GM12878 (cell line): ENCODE data around the gene DLEC1. TPM values are rescaled to one million over a fixed set of nuclear protein-coding genes. Genes with fewer than 3 reads are reported as not detected.

Source experiments
- ATAC-seq: fragments of 200-7000 bp; cut with Tn5 transposase; 3 replicates; pipeline ENCODE4 v1.9.1; 2020; ENCODE audit warnings: mild to moderate bottlenecking, moderate library complexity
- BruUV-seq: library from RNA; stranded (reverse); fragments of 400-500 nt; replicated peaks from 2 replicates; lab custom pipeline; 2021; lab: Mats Ljungman, UMichigan
- CTCF ChIA-PET: fragments of 300-600 bp; sonication (Branson Sonifier 250); formaldehyde crosslinking; extraction: SDS; loops from one replicate; lab custom pipeline; 2021; ENCODE audit warnings: inconsistent platforms; lab: Yijun Ruan, JAX
- POLR2A ChIA-PET: fragments of 350-600 bp; formaldehyde crosslinking; extraction: SDS; loops from one replicate; lab custom pipeline; 2021; ENCODE audit warnings: inconsistent platforms; lab: Charles Lee
- RAD21 ChIA-PET: fragments of 300-600 bp; sonication (Branson Sonifier 250); formaldehyde crosslinking; loops from one replicate; lab custom pipeline; 2023; ENCODE audit warnings: antibody characterized with exemption; ENCODE audit not compliant: unreplicated experiment; lab: Charles Lee
- SMC1A ChIA-PET: fragments of 300-600 bp; sonication (Branson Sonifier 250); formaldehyde crosslinking; loops from one replicate; lab custom pipeline; 2023; ENCODE audit not compliant: unreplicated experiment, uncharacterized antibody; lab: Charles Lee
- DNase-seq: peaks from one replicate; pipeline ENCODE4 v3.0.0-alpha.2; 2011; ENCODE audit warnings: low read depth, low spot score
- FAIRE-seq: peaks from 3 replicates; lab custom pipeline; 2011; peaks lifted over from hg19 to GRCh38; lab: Jason Lieb, UNC
- H2AFZ ChIP-seq: 2 replicates; pipeline ENCODE4 v1.6.0; 2011; ENCODE audit warnings: low read depth, low read length, control low read depth; ENCODE audit not compliant: control insufficient read depth
- H3K27ac ChIP-seq: 2 replicates; pipeline ENCODE4 v1.5.1; 2011; ENCODE audit warnings: control low read depth; ENCODE audit not compliant: control insufficient read depth, insufficient read depth
- H3K27me3 ChIP-seq, 2 experiments: replicated peaks in 1 of 2; 2 replicates each; pipeline versions ENCODE4 v1.6.0 to v1.6.1; 2011; ENCODE audit warnings: low read length in 1 of 2; ENCODE audit not compliant: control insufficient read depth in 2 of 2, insufficient read depth in 2 of 2
- H3K36me3 ChIP-seq, 2 experiments: 2 replicates each; pipeline ENCODE4 v1.5.1; 2011; ENCODE audit warnings: low read length in 1 of 2; ENCODE audit not compliant: control insufficient read depth in 2 of 2, insufficient read depth in 2 of 2
- H3K4me1 ChIP-seq: 2 replicates; pipeline ENCODE4 v1.6.1; 2011; ENCODE audit warnings: mild to moderate bottlenecking, low read length, moderate library complexity, mixed read lengths; ENCODE audit not compliant: control insufficient read depth, insufficient read depth
- H3K4me2 ChIP-seq: 2 replicates; pipeline ENCODE4 v1.6.0; 2011; ENCODE audit warnings: control low read depth; ENCODE audit not compliant: control insufficient read depth, insufficient read depth
- H3K4me3 ChIP-seq: fragments of 200-600 bp; sonication (generic); 2 replicates; pipeline ENCODE4 v1.5.1; 2016
- H3K79me2 ChIP-seq: 2 replicates; pipeline ENCODE4 v1.6.0; 2011; ENCODE audit warnings: low read length; ENCODE audit not compliant: control insufficient read depth, insufficient read depth
- H3K9ac ChIP-seq: 2 replicates; pipeline ENCODE4 v1.8.0; 2011; ENCODE audit warnings: low read length, control low read depth, mixed read lengths; ENCODE audit not compliant: control insufficient read depth, insufficient read depth
- H3K9me3 ChIP-seq: replicated peaks from 3 replicates; pipeline ENCODE4 v1.5.1; 2011; ENCODE audit warnings: mild to moderate bottlenecking, low read length; ENCODE audit not compliant: control insufficient read depth, insufficient read depth
- H4K20me1 ChIP-seq: 2 replicates; pipeline ENCODE4 v1.6.0; 2011; ENCODE audit not compliant: control insufficient read depth, insufficient read depth
- ATF2 ChIP-seq: IDR thresholded peaks from 2 replicates; pipeline ENCODE4 v1.6.1; 2012; ENCODE audit warnings: low read length, inconsistent platforms
- BRCA1 ChIP-seq: IDR thresholded peaks from 2 replicates; pipeline ENCODE4 v1.6.1; 2011; ENCODE audit warnings: low read depth, low read length, improper control_type of control experiment
- CHD1 ChIP-seq: IDR thresholded peaks from 2 replicates; pipeline ENCODE4 v1.6.1; 2012; ENCODE audit warnings: low read depth, low read length, improper control_type of control experiment
- EP300 ChIP-seq, 2 experiments: fragments of 150-350 bp in 1 of 2; IDR thresholded peaks; 2 replicates each; pipeline ENCODE4 v1.6.1; 2011 to 2012; ENCODE audit warnings: low read depth in 2 of 2, low read length in 2 of 2, borderline replicate concordance in 1 of 2, improper control_type of control experiment in 1 of 2, inconsistent platforms in 1 of 2; ENCODE audit not compliant: control insufficient read depth in 1 of 2
- GATAD2B ChIP-seq: fragments of 450-650 bp; conservative IDR thresholded peaks from 2 replicates; pipeline ENCODE4 v1.6.1; 2017; ENCODE audit warnings: low read depth, mild to moderate bottlenecking, moderate library complexity
- HCFC1 ChIP-seq: fragments of 150-350 bp; IDR thresholded peaks from 2 replicates; pipeline ENCODE4 v1.6.1; 2014; ENCODE audit warnings: low read length
- KDM1A ChIP-seq: fragments of 200-600 bp; sonication (generic); IDR thresholded peaks from 2 replicates; pipeline ENCODE4 v1.6.1; 2016; ENCODE audit warnings: borderline replicate concordance
- MEF2A ChIP-seq: IDR thresholded peaks from 2 replicates; pipeline ENCODE4 v1.6.1; 2011; ENCODE audit warnings: low read depth, mild to moderate bottlenecking, low read length, moderate library complexity; ENCODE audit not compliant: insufficient read depth
- MYC ChIP-seq: IDR thresholded peaks from 2 replicates; pipeline ENCODE4 v1.6.1; 2011; ENCODE audit warnings: mild to moderate bottlenecking, low read length, moderate library complexity, inconsistent platforms; ENCODE audit not compliant: insufficient read depth, insufficient replicate concordance, insufficient read length, severe bottlenecking
- NBN ChIP-seq: fragments of 450-650 bp; IDR thresholded peaks from 2 replicates; pipeline ENCODE4 v1.6.1; 2016
- NR2C2 ChIP-seq: IDR thresholded peaks from 2 replicates; pipeline ENCODE4 v1.6.1; 2011; ENCODE audit warnings: borderline replicate concordance, low read depth; ENCODE audit not compliant: control insufficient read depth, insufficient read length
- POLR2AphosphoS5 ChIP-seq: IDR thresholded peaks from 2 replicates; pipeline ENCODE4 v1.6.1; 2011; ENCODE audit warnings: mild to moderate bottlenecking, low read length, inconsistent platforms
- POU2F2 ChIP-seq: IDR thresholded peaks from 3 replicates; pipeline ENCODE4 v1.6.1; 2011; ENCODE audit warnings: low read depth, mild to moderate bottlenecking, low read length, borderline replicate concordance
- RAD21 ChIP-seq: IDR thresholded peaks from 2 replicates; pipeline ENCODE4 v1.6.1; 2011; ENCODE audit warnings: mild to moderate bottlenecking, low read depth, low read length, moderate library complexity; ENCODE audit not compliant: insufficient read depth
- SKIL ChIP-seq: fragments of 450-650 bp; IDR thresholded peaks from 2 replicates; pipeline ENCODE4 v1.6.1; 2017; ENCODE audit warnings: mild to moderate bottlenecking, low read depth, inconsistent platforms; ENCODE audit not compliant: poor library complexity, severe bottlenecking
- WRNIP1 ChIP-seq: IDR thresholded peaks from 2 replicates; pipeline ENCODE4 v1.6.1; 2011; ENCODE audit warnings: low read depth, low read length, improper control_type of control experiment, borderline replicate concordance
- ZNF384 ChIP-seq: IDR thresholded peaks from 2 replicates; pipeline ENCODE4 v1.6.1; 2012; ENCODE audit warnings: low read depth, mild to moderate bottlenecking, low read length, improper control_type of control experiment, borderline replicate concordance
- ZNF622 ChIP-seq: fragments of 450-650 bp; IDR thresholded peaks from 2 replicates; pipeline ENCODE4 v1.6.1; 2017; ENCODE audit warnings: mild to moderate bottlenecking, inconsistent platforms
- WGBS: methylation state at CpG from one replicate; pipeline ENCODE4 v1.1.6; 2016; ENCODE audit warnings: low lambda C conversion rate; ENCODE audit not compliant: insufficient replicate concordance, insufficient coverage; ENCODE audit errors: missing lambda C conversion rate; 5-methylcytosine and 5-hydroxymethylcytosine counted together
- in situ Hi-C: fragments of 300-500 bp; cut with MboI; formaldehyde crosslinking; loops from 9 replicates; pipeline ENCODE4 v1.14.3; 2018; ENCODE audit warnings: mixed read lengths
- intact Hi-C: fragments of 100-400 bp; cut with micrococcal nuclease; formaldehyde crosslinking; loops from one replicate; pipeline ENCODE4 v1.14.2; 2022; ENCODE audit not compliant: unreplicated experiment
- polyA plus RNA-seq, 11 experiments: library from polyadenylated mRNA; depleted of rRNA in 4 of 11; unstranded in 6 of 11; stranded (reverse) in 5 of 11; fragments of >200 nt; fragmentation: Nextera tagmentation in 4 of 11; fragmentation: Illumina TruSeq in 1 of 11; extraction: Ambion mirVana in 4 of 11; extraction: Trizol in 1 of 11; gene quantifications; 1 replicate in 1 of 11; 2 replicates in 10 of 11; pipeline versions ENCODE4 v1.2.1 to v1.2.3, GENCODE V29; 2011 to 2016; ENCODE audit warnings: inconsistent platforms in 2 of 11, missing spikeins in 2 of 11, low read depth in 1 of 11
- total RNA-seq, 4 experiments: library from RNA; depleted of rRNA in 3 of 4; stranded (reverse); fragments of >200 nt in 3 of 4; fragmentation: Illumina TruSeq in 1 of 4; extraction: Trizol in 1 of 4; gene quantifications; 2 replicates each; pipeline versions ENCODE4 v1.2.1 to v1.2.3, GENCODE V29; 2013 to 2021
- TF ChIP-seq, protein P1 (sequence below): fragments of 150-350 bp; IDR thresholded peaks from 2 replicates; pipeline ENCODE4 v1.6.1; 2014; ENCODE audit warnings: mild to moderate bottlenecking, low read depth, low read length

Gene DLEC1
- total and polyA plus RNA-seq, 10 of the 15 experiments (the other 5 are each of a cell fraction or from before 2014, with no cell fraction given), result 0.03 to 0.29 (median 0.07) TPM; not detected in 3

- ChIA-PET SMC1A (no interaction called here), POLR2A (no interaction called here), RAD21 (no interaction called here), CTCF (no interaction called here)
- Histone ChIP-seq H3K27me3 (peaks cover 8 to 17% of the 10 kb centered on the region in 2 experiments), H4K20me1 (no peaks in the 10 kb centered on the region), H3K36me3 (no peaks in the 10 kb centered on the region), H3K9me3 (no peaks in the 10 kb centered on the region), H3K9ac (no peak overlapping the region), H2AFZ (no peak overlapping the region), H3K4me3 (no peak overlapping the region), H3K27ac (no peak overlapping the region), H3K79me2 (no peaks in the 10 kb centered on the region), H3K4me2 (no peak overlapping the region), H3K4me1 (no peaks in the 10 kb centered on the region; the same call in none of the 2 replicates)
- FAIRE-seq (no peak), DNase-seq (no peak), ATAC-seq (no peak)
- intact Hi-C loops, result no loop called here
- in situ Hi-C loops, result no loop called here
- WGBS, result 52% methylated on average over 6 of the region's 6 CpGs
- TF ChIP-seq MYC (no peak), WRNIP1 (no peak), GATAD2B (no peak), MEF2A (no peak), ATF2 (no peak), SKIL (no peak), NBN (no peak), POLR2AphosphoS5 (no peak), CHD1 (no peak), ZNF622 (no peak), NR2C2 (no peak), HCFC1 (no peak), ZNF384 (no peak), RAD21 (no peak), BRCA1 (no peak), POU2F2 (no peak), EP300 (IDR thresholded peaks at IDR 0.05; ENCODE audit: borderline replicate concordance in 1 of 2, control insufficient read depth in 1 of 2, low read depth in 2 of 2, low read length in 2 of 2) (no peak), KDM1A (no peak)
- TF ChIP-seq, protein P1, sequence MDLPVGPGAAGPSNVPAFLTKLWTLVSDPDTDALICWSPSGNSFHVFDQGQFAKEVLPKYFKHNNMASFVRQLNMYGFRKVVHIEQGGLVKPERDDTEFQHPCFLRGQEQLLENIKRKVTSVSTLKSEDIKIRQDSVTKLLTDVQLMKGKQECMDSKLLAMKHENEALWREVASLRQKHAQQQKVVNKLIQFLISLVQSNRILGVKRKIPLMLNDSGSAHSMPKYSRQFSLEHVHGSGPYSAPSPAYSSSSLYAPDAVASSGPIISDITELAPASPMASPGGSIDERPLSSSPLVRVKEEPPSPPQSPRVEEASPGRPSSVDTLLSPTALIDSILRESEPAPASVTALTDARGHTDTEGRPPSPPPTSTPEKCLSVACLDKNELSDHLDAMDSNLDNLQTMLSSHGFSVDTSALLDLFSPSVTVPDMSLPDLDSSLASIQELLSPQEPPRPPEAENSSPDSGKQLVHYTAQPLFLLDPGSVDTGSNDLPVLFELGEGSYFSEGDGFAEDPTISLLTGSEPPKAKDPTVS, result no peak
- BruUV-seq, result no TSS peak
These were observed 11.2 kb upstream of the DLEC1 start for GRCh38 chr3:38027466-38028465.
